Mucosa of descending colon (tissue), 3 donors: Measurements from ENCODE around the gene PDE8A. TPM values are rescaled to one million over a fixed set of nuclear protein-coding genes. Genes with fewer than 3 reads are reported as not detected.
"Not testable (repeated sequence)": the region's sequence is repeated elsewhere in the genome, so short reads cannot be mapped to it uniquely, and the experiment has no call there.

Experiments used
- ATAC-seq: fragments of 200-7000 bp; cut with Tn5 transposase; one replicate; pipeline ENCODE4 v1.9.1; 2020; ENCODE audit warnings: mild to moderate bottlenecking, moderate library complexity
- DNase-seq, 3 donors: peaks; one replicate each; pipeline ENCODE4 v3.0.0-alpha.2; 2020
- H3K36me3 ChIP-seq: fragments of 200-600 bp; one replicate; pipeline ENCODE4 v1.8.0; 2021; ENCODE audit warnings: low read depth, mild to moderate bottlenecking
- H3K4me1 ChIP-seq: fragments of 200-600 bp; one replicate; pipeline ENCODE4 v1.8.0; 2021; ENCODE audit warnings: low read depth, mild to moderate bottlenecking
- H3K4me3 ChIP-seq: fragments of 200-600 bp; one replicate; pipeline ENCODE4 v1.8.0; 2021; ENCODE audit warnings: mild to moderate bottlenecking
- H3K9me3 ChIP-seq: fragments of 200-600 bp; one replicate; pipeline ENCODE4 v1.8.0; 2021; ENCODE audit warnings: mild to moderate bottlenecking
- CTCF ChIP-seq: fragments of 200-600 bp; IDR thresholded peaks from one replicate; pipeline ENCODE4 v1.8.0; 2022; ENCODE audit warnings: antibody characterized with exemption, mild to moderate bottlenecking
- intact Hi-C, 2 donors: fragments of 100-400 bp; cut with DNase I in 1 of 2; cut with micrococcal nuclease in 1 of 2; formaldehyde crosslinking; loops; one replicate each; pipeline versions ENCODE4 v1.11.0 to v1.11.1; 2022; cut with DNase I, micrococcal nuclease
- total RNA-seq, 3 donors: library from RNA; stranded (reverse); fragmentation: NEBNext Ultra II Directional in 2 of 3; extraction: Animal tissue kit (Norgen Biotek cat#: 25700) in 2 of 3; gene quantifications; one replicate each; pipeline versions ENCODE4 v1.2.1 to v1.2.4, GENCODE V29; 2021 to 2023
- donor health status: DM: no; HTN: no; CAD: no; lungs with moderate emphysema.
- donor health status: DM: no; HTN: no; CAD: no.
- donor health status: DM: no; HTN: yes; CAD: no.

The PDE8A gene
- total RNA-seq, 3 donors from 2014 or later = 79.7 to 117 (median 98.3) TPM

- Histone ChIP-seq H3K36me3 (no peaks in the 10 kb centered on the region), H3K4me1 (peaks cover 30% of the 10 kb centered on the region), H3K4me3 (no peak overlapping the region), H3K9me3 (no peaks in the 10 kb centered on the region)
- TF ChIP-seq CTCF = no peak
- DNase-seq (peak in 1 of 3 donors; percentile 25), ATAC-seq (no peak)
- intact Hi-C loops = no loop called here
Measured at GRCh38 chr15:84983711-84984110, 2.1 kb downstream of the PDE8A start.

- no peak overlapping the region for H3K4me3 ChIP-seq
- TF ChIP-seq CTCF = no peak
- H3K4me1 ChIP-seq = peaks cover 25% of the 10 kb centered on the region
- DNase-seq (no peak), ATAC-seq (no peak)
- no peaks in the 10 kb centered on the region for H3K36me3 ChIP-seq
- no peaks in the 10 kb centered on the region for H3K9me3 ChIP-seq
- intact Hi-C loops = no loop called here
Measured at GRCh38 chr15:84985158-84985557, 3.5 kb downstream of the PDE8A start.

- intact Hi-C loops, H3K4me3 ChIP-seq, H3K9me3 ChIP-seq, DNase-seq, ATAC-seq, H3K36me3 ChIP-seq: not testable (repeated sequence)
- peaks cover 30% of the 10 kb centered on the region for H3K4me1 ChIP-seq
Measured at GRCh38 chr15:84987351-84987750, 5.7 kb downstream of the PDE8A start.

GRCh38 chr15:84987949-84988624 is 6.4 kb downstream of the PDE8A start:
- Histone ChIP-seq H3K9me3 (no peaks in the 10 kb centered on the region), H3K4me3 (no peak overlapping the region), H3K4me1 (peaks cover 36% of the 10 kb centered on the region), H3K36me3 (no peaks in the 10 kb centered on the region)
- no peak for DNase-seq
- ATAC-seq = no peak
- intact Hi-C loops = no loop called here
- TF ChIP-seq CTCF = no peak

- no peak for TF ChIP-seq CTCF
- no peaks in the 10 kb centered on the region for H3K36me3 ChIP-seq
- no peaks in the 10 kb centered on the region for H3K9me3 ChIP-seq
- no peak for ATAC-seq
- DNase-seq = no peak
- intact Hi-C loops = no loop called here
- peaks cover 34% of the 10 kb centered on the region for H3K4me1 ChIP-seq
- H3K4me3 ChIP-seq = no peak overlapping the region
Measured at GRCh38 chr15:84988909-84989644, 7.4 kb downstream of the PDE8A start.

GRCh38 chr15:84990507-84990906 is 8.9 kb downstream of the PDE8A start:
- Histone ChIP-seq H3K4me1 (peaks cover 20% of the 10 kb centered on the region), H3K9me3 (no peaks in the 10 kb centered on the region), H3K36me3 (no peaks in the 10 kb centered on the region), H3K4me3 (no peak overlapping the region)
- DNase-seq = no peak
- intact Hi-C loops = no loop called here
- no peak for TF ChIP-seq CTCF
- ATAC-seq = no peak
